ENCODE data around the gene EIF4E2. TPM values are rescaled to one million over a fixed set of nuclear protein-coding genes. Genes with fewer than 3 reads are reported as not detected.

EIF4E2 gene
- total and polyA plus RNA-seq, 2 donors (not counting 3 experiments of a cell fraction or from before 2014, with no cell fraction given): 50.0 to 96.5 TPM

GRCh38 chr2:232611559-232612218 lies 61.2 kb downstream of the EIF4E2 start:
- intact Hi-C loops (cut with micrococcal nuclease) (no loop called here), dilution Hi-C loops (cut with MboI; ENCODE audit: extremely low pct_ligation_motif_present, low sequenced_read_pairs) (no loop called here)
- H3K9ac ChIP-seq (replicated peaks; ENCODE audit: extremely low read depth, insufficient read depth, low read length): no peak overlapping the region
- H3K9me3 ChIP-seq (replicated peaks; ENCODE audit: control insufficient read depth, insufficient read depth, low read length): no peaks in the 10 kb centered on the region
- ChIA-PET POLR2A (no interaction called here), CTCF (interaction anchor here (0.7 to 4.3 kb wide), 11 partner anchors 9 to 640 kb away, joined by 3 to 27 read pairs (median 5); partner anchors contain the start of genes ATG16L1 and EFHD1)
- no peaks in the 10 kb centered on the region for H3K9me1 ChIP-seq (replicated peaks; ENCODE audit: control insufficient read depth, extremely low read depth, insufficient read depth, low read length)
- no peaks in the 10 kb centered on the region for H4K20me1 ChIP-seq (replicated peaks; ENCODE audit: control insufficient read depth, extremely low read depth, insufficient read depth, low read length)
- no peaks in the 10 kb centered on the region for H3K4me1 ChIP-seq (ENCODE audit: control insufficient read depth, extremely low read depth, insufficient read depth, low read length)
- FAIRE-seq: peak; percentile 37
- no peak overlapping the region for H3K27ac ChIP-seq (ENCODE audit: insufficient read depth, low read depth, low read length)
- BruUV-seq (replicated peaks): no TSS peak
- DNase-seq (ENCODE audit: low read depth, low spot score): peak; percentile 19
- no peak overlapping the region for H2AFZ ChIP-seq (ENCODE audit: low read depth, low read length)
- peak; percentile 86 to 88 for TF ChIP-seq CTCF (IDR thresholded peaks at IDR 0.05; ENCODE audit: extremely low read depth in 1 of 2, insufficient read depth in 1 of 2, low read depth in 1 of 2, low read length in 2 of 2)
- no peak for TF ChIP-seq MYC (IDR thresholded peaks at IDR 0.05; ENCODE audit: low read depth, low read length)
- no peak for TF ChIP-seq GATA2 (IDR thresholded peaks at IDR 0.05; ENCODE audit: insufficient read depth, insufficient read length, low read depth, low read length)
- no peak for TF ChIP-seq POLR2AphosphoS5 (IDR thresholded peaks at IDR 0.05; ENCODE audit: insufficient read depth, low read depth, low read length)
- TF ChIP-seq MAX (IDR thresholded peaks at IDR 0.05; ENCODE audit: insufficient read depth, insufficient read length): no peak
- no peak for TF ChIP-seq FOS (IDR thresholded peaks at IDR 0.05; ENCODE audit: borderline replicate concordance, insufficient read depth, low read length)
- no peak overlapping the region for H3K4me2 ChIP-seq (ENCODE audit: insufficient read depth, low read length)
- H3K4me3 ChIP-seq (replicated peaks in 1 of 3; ENCODE audit: insufficient read depth in 1 of 3, low read depth in 1 of 3, low read length in 3 of 3): no peak overlapping the region
- H3K27me3 ChIP-seq (ENCODE audit: control insufficient read depth in 2 of 2, insufficient read depth in 2 of 2, low read length in 2 of 2): no peaks in the 10 kb centered on the region
- H3K36me3 ChIP-seq (ENCODE audit: control insufficient read depth in 2 of 2, extremely low read depth in 1 of 2, insufficient read depth in 2 of 2, low read length in 2 of 2): no peaks in the 10 kb centered on the region
- H3K79me2 ChIP-seq (ENCODE audit: control insufficient read depth, insufficient read depth, low read length): no peaks in the 10 kb centered on the region

Measured in endothelial cell of umbilical vein (primary cell).